ENCODE results near the gene PRPF40B.

- TF ChIP-seq POLR2A (IDR thresholded peaks at IDR 0.05; ENCODE audit: low read length) (no peak), GATA1 (IDR thresholded peaks at IDR 0.05; ENCODE audit: low read depth, low read length) (no peak)
Observed at GRCh38 chr12:49635036-49635435, 11.7 kb downstream of the PRPF40B start.
